H1 (cell line): ENCODE data around the gene ARHGDIB. TPM values are rescaled to one million over a fixed set of nuclear protein-coding genes. Genes with fewer than 3 reads are reported as not detected.

Source experiments
- CTCF ChIA-PET: fragments of 300-600 bp; sonication (Branson Sonifier 250); formaldehyde crosslinking; loops from one replicate; lab custom pipeline; 2021; ENCODE audit not compliant: partially characterized antibody; lab: Charles Lee
- POLR2A ChIA-PET: fragments of 300-600 bp; sonication (Branson Sonifier 250); formaldehyde crosslinking; loops from one replicate; lab custom pipeline; 2021; ENCODE audit warnings: inconsistent platforms; ENCODE audit not compliant: partially characterized antibody; lab: Charles Lee
- DNase-seq, 2 experiments: peaks; one replicate each; pipeline versions ENCODE4 v3.0.0 to v3.0.0-alpha.2; 2010 to 2022; ENCODE audit warnings: low spot score in 2 of 2, low read depth in 1 of 2, mixed read lengths in 1 of 2
- FAIRE-seq: peaks from 2 replicates; lab custom pipeline; 2011; peaks lifted over from hg19 to GRCh38; lab: Jason Lieb, UNC
- H2AFZ ChIP-seq: 2 replicates; pipeline ENCODE4 v1.8.1; 2012; ENCODE audit warnings: low read length, inconsistent platforms
- H2AK5ac ChIP-seq: 2 replicates; pipeline ENCODE4 v1.6.1; 2013; ENCODE audit warnings: low read depth, low read length
- H2BK120ac ChIP-seq: replicated peaks from 2 replicates; pipeline ENCODE3; 2013; ENCODE audit warnings: low read depth, low read length, inconsistent platforms
- H2BK12ac ChIP-seq: 2 replicates; pipeline ENCODE4 v1.6.1; 2013; ENCODE audit warnings: low read depth, low read length
- H2BK15ac ChIP-seq: 2 replicates; pipeline ENCODE4 v1.6.1; 2013; ENCODE audit warnings: low read length
- H2BK20ac ChIP-seq: 2 replicates; pipeline ENCODE4 v1.6.1; 2013; ENCODE audit warnings: low read length
- H2BK5ac ChIP-seq: 2 replicates; pipeline ENCODE4 v1.6.1; 2013; ENCODE audit warnings: low read depth, low read length
- H3K14ac ChIP-seq: 2 replicates; pipeline ENCODE4 v1.6.1; 2013; ENCODE audit warnings: inconsistent platforms; ENCODE audit not compliant: insufficient read length
- H3K18ac ChIP-seq: 2 replicates; pipeline ENCODE4 v1.6.1; 2013; ENCODE audit warnings: low read length; ENCODE audit errors: extremely low read depth
- H3K23ac ChIP-seq: 2 replicates; pipeline ENCODE4 v1.6.1; 2013; ENCODE audit warnings: inconsistent platforms; ENCODE audit not compliant: insufficient read length
- H3K23me2 ChIP-seq: 2 replicates; pipeline ENCODE4 v1.6.1; 2013; ENCODE audit warnings: low read depth, low read length
- H3K27ac ChIP-seq: 2 replicates; pipeline ENCODE4 v1.6.1; 2011; ENCODE audit warnings: low read depth, low read length, inconsistent platforms
- H3K27me3 ChIP-seq, 4 experiments: replicated peaks in 1 of 4; 1 replicate in 1 of 4; 2 replicates in 3 of 4; pipeline versions ENCODE4 v1.6.1 to v1.8.1; 2011 to 2013; ENCODE audit warnings: low read length in 3 of 4, mild to moderate bottlenecking in 3 of 4, inconsistent platforms in 2 of 4, mixed read lengths in 2 of 4, moderate library complexity in 1 of 4; ENCODE audit not compliant: control insufficient read depth in 3 of 4, insufficient read depth in 3 of 4; ENCODE audit errors: extremely low read depth in 1 of 4
- H3K36me3 ChIP-seq, 4 experiments: 2 replicates each; pipeline versions ENCODE4 v1.6.1 to v1.8.1; 2011 to 2013; ENCODE audit warnings: mild to moderate bottlenecking in 4 of 4, low read length in 3 of 4, moderate library complexity in 2 of 4, control low read depth in 1 of 4, inconsistent platforms in 1 of 4; ENCODE audit not compliant: insufficient read depth in 4 of 4, control insufficient read depth in 2 of 4
- H3K4ac ChIP-seq: replicated peaks from 2 replicates; pipeline ENCODE3; 2013; ENCODE audit warnings: low read length, low read depth, mixed read lengths, inconsistent platforms; ENCODE audit not compliant: insufficient read length
- H3K4me1 ChIP-seq, 4 experiments: replicated peaks in 1 of 4; 1 replicate in 1 of 4; 2 replicates in 3 of 4; pipeline versions ENCODE4 v1.6.1 to v1.8.1; 2011 to 2013; ENCODE audit warnings: low read length in 3 of 4, inconsistent platforms in 2 of 4, mixed read lengths in 1 of 4; ENCODE audit not compliant: insufficient read depth in 4 of 4, control insufficient read depth in 3 of 4
- H3K4me2 ChIP-seq, 2 experiments: 2 replicates each; pipeline versions ENCODE4 v1.6.1 to v1.8.1; 2011 to 2013; ENCODE audit warnings: low read depth in 2 of 2, low read length in 2 of 2, control low read depth in 1 of 2, inconsistent platforms in 1 of 2, mild to moderate bottlenecking in 1 of 2; ENCODE audit not compliant: insufficient read depth in 1 of 2
- H3K4me3 ChIP-seq, 4 experiments: fragments of 200-600, 300-600 bp in 1 of 4; sonication (generic), shearing (Covaris generic), sonication (Bioruptor Twin) in 1 of 4; 2 replicates each; pipeline versions ENCODE4 v1.5.1 to v1.8.1; 2011 to 2016; ENCODE audit warnings: low read length in 4 of 4, low read depth in 3 of 4, control low read depth in 2 of 4, inconsistent platforms in 2 of 4, mild to moderate bottlenecking in 2 of 4, mixed read lengths in 1 of 4, moderate library complexity in 1 of 4; ENCODE audit not compliant: insufficient read depth in 2 of 4; ENCODE audit errors: extremely low read depth in 1 of 4
- H3K56ac ChIP-seq: replicated peaks from 2 replicates; pipeline ENCODE3; 2013; ENCODE audit warnings: low read depth, mild to moderate bottlenecking, mixed read lengths, low read length, inconsistent platforms; ENCODE audit not compliant: insufficient read length
- H3K79me1 ChIP-seq: 2 replicates; pipeline ENCODE4 v1.6.1; 2013; ENCODE audit warnings: low read depth, low read length, control low read depth
- H3K79me2 ChIP-seq, 2 experiments: 2 replicates each; pipeline versions ENCODE4 v1.6.1 to v1.8.1; 2012 to 2013; ENCODE audit warnings: low read length in 2 of 2, mild to moderate bottlenecking in 2 of 2, inconsistent platforms in 1 of 2; ENCODE audit not compliant: insufficient read depth in 2 of 2, control insufficient read depth in 1 of 2
- H3K9ac ChIP-seq, 4 experiments: replicated peaks in 1 of 4; 1 replicate in 1 of 4; 2 replicates in 3 of 4; pipeline versions ENCODE4 v1.6.1 to v1.8.1; 2011 to 2013; ENCODE audit warnings: low read depth in 3 of 4, low read length in 3 of 4, control low read depth in 2 of 4, mild to moderate bottlenecking in 2 of 4, moderate library complexity in 2 of 4, inconsistent platforms in 1 of 4; ENCODE audit errors: extremely low read depth in 1 of 4
- H3K9me3 ChIP-seq, 2 experiments: 2 replicates each; pipeline versions ENCODE4 v1.6.1 to v1.8.1; 2012 to 2013; ENCODE audit warnings: mild to moderate bottlenecking in 2 of 2, moderate library complexity in 2 of 2, control low read depth in 1 of 2, inconsistent platforms in 1 of 2, low read depth in 1 of 2, low read length in 1 of 2, mixed read lengths in 1 of 2; ENCODE audit not compliant: insufficient read depth in 2 of 2
- H4K20me1 ChIP-seq, 2 experiments: replicated peaks in 1 of 2; 2 replicates each; pipeline versions ENCODE3 to v1.8.1; 2011 to 2013; ENCODE audit warnings: inconsistent platforms in 2 of 2, low read length in 2 of 2, mild to moderate bottlenecking in 1 of 2; ENCODE audit not compliant: insufficient read depth in 2 of 2, control insufficient read depth in 1 of 2
- H4K5ac ChIP-seq: 2 replicates; pipeline ENCODE4 v1.6.1; 2013; ENCODE audit warnings: low read length, low read depth, mixed read lengths, inconsistent platforms; ENCODE audit not compliant: insufficient read length
- H4K8ac ChIP-seq: 2 replicates; pipeline ENCODE4 v1.8.0; 2013; ENCODE audit warnings: mild to moderate bottlenecking, moderate library complexity, low read length, inconsistent platforms; ENCODE audit not compliant: insufficient read depth; ENCODE audit errors: extremely low read depth
- H4K91ac ChIP-seq: replicated peaks from 2 replicates; pipeline ENCODE3; 2013; ENCODE audit warnings: low read length, mixed read lengths, inconsistent platforms; ENCODE audit not compliant: insufficient read length
- ATF2 ChIP-seq: IDR thresholded peaks from 2 replicates; pipeline ENCODE4 v1.6.1; 2012; ENCODE audit warnings: low read length, inconsistent platforms
- E2F6 ChIP-seq: IDR thresholded peaks from 2 replicates; pipeline ENCODE4 v1.6.1; 2012; ENCODE audit warnings: inconsistent platforms
- GABPA ChIP-seq: IDR thresholded peaks from 2 replicates; pipeline ENCODE4 v1.6.1; 2011; ENCODE audit warnings: mild to moderate bottlenecking, low read length, moderate library complexity, borderline replicate concordance; ENCODE audit not compliant: insufficient read depth
- JUND ChIP-seq: IDR thresholded peaks from 2 replicates; pipeline ENCODE4 v1.6.1; 2011; ENCODE audit warnings: mild to moderate bottlenecking, improper control_type of control experiment, low read length
- POLR2A ChIP-seq, 2 experiments: IDR thresholded peaks; 1 replicate in 1 of 2; 2 replicates in 1 of 2; pipeline ENCODE4 v1.6.1; 2011; ENCODE audit warnings: low read depth in 2 of 2, low read length in 2 of 2, mild to moderate bottlenecking in 2 of 2; ENCODE audit errors: control extremely low read depth in 1 of 2
- WGBS, 2 experiments: shearing (Covaris generic) in 1 of 2; methylation state at CpG; one replicate each; pipeline versions ENCODE4 v1.1.6 to v1.1.7; 2013 to 2015; ENCODE audit warnings: low lambda C conversion rate in 2 of 2, mixed read lengths in 2 of 2, inconsistent platforms in 1 of 2, low coverage in 1 of 2, missing lambda C conversion rate in 1 of 2; ENCODE audit not compliant: insufficient replicate concordance in 2 of 2, insufficient coverage in 1 of 2, insufficient read length in 1 of 2; ENCODE audit errors: extremely low coverage in 1 of 2, missing lambda C conversion rate in 1 of 2; 5-methylcytosine and 5-hydroxymethylcytosine counted together
- polyA plus RNA-seq, 7 experiments: library from polyadenylated mRNA; depleted of rRNA in 3 of 7; stranded (reverse) in 5 of 7; unstranded in 2 of 7; fragments of >200 nt in 5 of 7; fragments of 200-250 nt in 2 of 7; gene quantifications; 1 replicate in 5 of 7; 2 replicates in 1 of 7; 4 replicates in 1 of 7; pipeline versions ENCODE4 v1.2.1 to v1.2.3, GENCODE V29; 2011 to 2013; ENCODE audit warnings: missing spikeins in 2 of 7, mixed read lengths in 2 of 7
- total RNA-seq: library from RNA; stranded (reverse); fragmentation: NEBNext Ultra II Directional; extraction: Animal tissue kit (Norgen Biotek cat#: 25700); gene quantifications from 2 replicates; pipeline ENCODE4 v1.2.1, GENCODE V29; 2021

The ARHGDIB gene
- total and polyA plus RNA-seq, 2 of the 8 experiments (the other 6 are each of a cell fraction or from before 2014, with no cell fraction given): 0.82 to 1.3 TPM

- no peak overlapping the region for H4K8ac ChIP-seq
- ChIA-PET CTCF (interaction anchor here (0.7 to 12.5 kb wide), 3 partner anchors 35 to 181 kb away, joined by 3 to 116 read pairs (median 3); partner anchors contain the start of gene ART4), POLR2A (no interaction called here)
- H3K79me1 ChIP-seq: no peaks in the 10 kb centered on the region
- no peaks in the 10 kb centered on the region for H4K20me1 ChIP-seq
- H3K4me2 ChIP-seq: no peak overlapping the region
- no peaks in the 10 kb centered on the region for H3K9me3 ChIP-seq
- no peak overlapping the region for H2BK120ac ChIP-seq
- H3K79me2 ChIP-seq: no peaks in the 10 kb centered on the region
- WGBS, 2 experiments: 92% methylated on average over 3 of the region's 3 CpGs; no CpG with 5 or more reads in 1 of the 2 experiments
- no peak overlapping the region for H2BK12ac ChIP-seq
- H3K18ac ChIP-seq: no peak overlapping the region
- no peak overlapping the region for H3K27ac ChIP-seq
- no peak overlapping the region for H2BK15ac ChIP-seq
- H2AK5ac ChIP-seq: no peak overlapping the region
- H4K5ac ChIP-seq: no peak overlapping the region
- TF ChIP-seq GABPA (no peak), POLR2A (IDR thresholded peaks at IDR 0.05; ENCODE audit: control extremely low read depth in 1 of 2, low read depth in 2 of 2, low read length in 2 of 2) (no peak), ATF2 (no peak), JUND (no peak), E2F6 (no peak)
- no peak overlapping the region for H3K14ac ChIP-seq
- no peak for FAIRE-seq
- H3K4me1 ChIP-seq: no peaks in the 10 kb centered on the region
- H3K56ac ChIP-seq: no peak overlapping the region
- no peak overlapping the region for H4K91ac ChIP-seq
- no peak overlapping the region for H3K23ac ChIP-seq
- H3K9ac ChIP-seq: no peak overlapping the region
- H3K4me3 ChIP-seq: no peak overlapping the region
- no peak overlapping the region for H2AFZ ChIP-seq
- no peaks in the 10 kb centered on the region for H3K36me3 ChIP-seq
- no peak for DNase-seq
- H2BK5ac ChIP-seq: no peak overlapping the region
- H3K4ac ChIP-seq: no peak overlapping the region
- H3K27me3 ChIP-seq: no peaks in the 10 kb centered on the region
- H3K23me2 ChIP-seq: no peaks in the 10 kb centered on the region
- H2BK20ac ChIP-seq: no peak overlapping the region
Observed at GRCh38 chr12:14992673-14993072, 31.3 kb upstream of the ARHGDIB start.
